NCI-H1436 (cell line): Measurements from ENCODE around the gene PAGE2B.
"Not testable (repeated sequence)": the region's sequence is repeated elsewhere in the genome, so short reads cannot be mapped to it uniquely, and the experiment has no call there.

Experiments used
- DNase-seq: peaks from one replicate; lab custom pipeline; 2025; lab: John Stamatoyannopoulos, UW

Gene PAGE2B

DNA sequence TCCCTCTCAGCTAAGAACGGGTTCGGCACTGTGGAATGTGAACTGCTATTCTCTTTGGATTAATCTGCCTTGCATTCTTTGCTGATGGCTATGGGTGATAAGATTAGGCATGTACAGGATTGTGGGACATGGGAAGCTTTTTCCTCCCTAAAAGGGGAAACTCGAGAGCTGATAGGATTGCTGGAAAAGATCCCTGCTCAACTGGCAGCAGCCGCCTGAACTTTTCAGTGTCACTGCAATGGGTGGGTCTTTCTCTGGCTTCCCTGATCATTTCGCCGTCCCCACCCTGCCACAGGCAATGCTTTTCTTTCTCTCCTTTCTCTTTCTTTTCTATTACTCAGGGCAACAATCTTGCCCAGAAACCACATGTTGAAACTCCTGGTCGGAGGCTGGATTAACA, 34.5 kb downstream of the PAGE2B start:
- no peak for DNase-seq

DNA sequence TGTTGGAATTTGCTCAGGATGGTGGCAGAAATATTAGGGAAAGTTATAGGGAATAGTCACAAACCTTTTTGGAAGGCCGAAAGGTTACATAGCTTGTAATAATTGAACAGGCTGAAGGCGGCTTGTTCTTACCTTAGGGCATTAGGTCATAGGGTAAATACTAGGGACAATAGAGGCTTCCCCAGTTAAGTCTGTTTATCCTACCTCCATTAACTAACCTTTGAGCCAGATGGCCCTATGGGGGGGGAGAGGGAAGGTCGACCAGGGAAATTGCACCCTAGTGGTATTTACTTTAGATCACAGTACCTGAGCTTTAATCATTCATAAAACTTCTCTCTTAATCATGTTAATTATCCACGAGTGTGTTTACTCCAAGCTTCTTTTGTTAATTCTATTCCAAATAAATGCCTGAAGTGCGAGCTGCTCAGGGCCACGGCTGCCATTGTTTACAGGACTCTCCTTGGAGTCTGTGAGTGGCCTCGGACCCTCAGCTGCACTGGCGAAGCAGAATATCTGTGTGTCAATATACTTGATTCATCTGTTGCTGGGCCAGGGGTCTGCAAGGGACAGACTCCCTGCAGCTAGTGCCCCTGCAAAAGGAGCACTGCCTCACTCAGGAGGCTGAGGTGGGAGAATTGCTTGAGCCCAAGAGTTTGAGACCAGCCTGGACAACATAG, 36.9 kb downstream of the PAGE2B start:
- no peak for DNase-seq

DNA sequence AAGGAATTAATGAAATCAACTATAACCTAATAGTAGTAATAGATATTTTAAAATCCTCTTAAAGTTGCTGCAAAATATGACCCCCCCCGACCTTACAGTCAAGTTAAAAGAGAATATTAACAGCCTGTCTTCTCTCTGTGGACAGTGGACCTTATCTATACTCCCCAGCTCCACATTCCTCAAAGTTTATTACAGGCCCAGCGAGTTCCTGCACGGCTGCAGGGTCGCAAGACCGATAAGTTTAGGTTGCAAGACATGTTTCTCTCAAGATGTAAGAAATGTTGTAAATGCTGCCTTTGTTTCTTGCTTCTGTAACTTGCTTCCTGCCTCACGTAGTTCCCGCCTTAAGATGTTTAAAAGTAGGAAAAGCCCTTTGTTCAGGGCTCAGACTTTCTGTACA, 41.8 kb downstream of the PAGE2B start:
- DNase-seq = not testable (repeated sequence)

DNA sequence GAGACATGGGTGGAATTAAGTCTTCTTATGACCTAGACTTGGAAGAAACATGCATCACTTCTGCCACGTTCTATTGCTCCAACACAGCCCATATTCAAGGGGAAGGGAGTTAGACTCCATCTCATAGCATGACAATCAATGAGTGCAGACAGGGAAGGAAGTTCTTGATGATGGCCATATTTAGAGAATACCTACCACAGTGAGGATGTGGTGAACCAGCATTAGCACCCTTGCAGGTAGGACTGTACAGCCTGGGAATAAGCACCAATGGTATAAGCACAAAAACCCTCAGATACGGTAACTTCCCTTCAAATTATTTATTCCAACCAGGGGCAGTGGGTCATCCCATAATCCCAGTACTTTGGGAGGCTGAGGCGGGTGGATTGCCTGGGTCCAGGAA, 43.7 kb downstream of the PAGE2B start:
- DNase-seq = no peak

- no peak for DNase-seq
Measured at GRCh38 chrX:55119271-55119670, 44.4 kb downstream of the PAGE2B start.

DNA sequence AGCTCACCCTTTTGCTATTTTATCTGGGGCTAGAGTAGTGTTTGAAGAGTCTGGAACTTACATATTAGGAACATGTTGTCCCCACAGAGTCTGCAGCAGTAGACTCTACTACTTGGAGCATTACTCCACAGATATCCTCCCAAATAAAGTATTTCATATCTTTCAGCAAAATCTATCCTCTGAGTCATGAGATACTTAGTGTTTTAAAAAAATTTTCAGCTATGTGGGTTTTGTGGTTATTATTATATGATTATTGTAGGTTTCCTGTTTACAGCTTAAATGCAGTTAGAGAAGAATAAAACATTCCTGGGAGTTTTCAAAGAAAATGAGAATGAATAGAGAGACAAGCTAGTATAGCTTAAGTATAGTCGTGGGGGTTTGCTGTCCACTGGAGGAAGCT, 44.9 kb downstream of the PAGE2B start:
- no peak for DNase-seq

DNA sequence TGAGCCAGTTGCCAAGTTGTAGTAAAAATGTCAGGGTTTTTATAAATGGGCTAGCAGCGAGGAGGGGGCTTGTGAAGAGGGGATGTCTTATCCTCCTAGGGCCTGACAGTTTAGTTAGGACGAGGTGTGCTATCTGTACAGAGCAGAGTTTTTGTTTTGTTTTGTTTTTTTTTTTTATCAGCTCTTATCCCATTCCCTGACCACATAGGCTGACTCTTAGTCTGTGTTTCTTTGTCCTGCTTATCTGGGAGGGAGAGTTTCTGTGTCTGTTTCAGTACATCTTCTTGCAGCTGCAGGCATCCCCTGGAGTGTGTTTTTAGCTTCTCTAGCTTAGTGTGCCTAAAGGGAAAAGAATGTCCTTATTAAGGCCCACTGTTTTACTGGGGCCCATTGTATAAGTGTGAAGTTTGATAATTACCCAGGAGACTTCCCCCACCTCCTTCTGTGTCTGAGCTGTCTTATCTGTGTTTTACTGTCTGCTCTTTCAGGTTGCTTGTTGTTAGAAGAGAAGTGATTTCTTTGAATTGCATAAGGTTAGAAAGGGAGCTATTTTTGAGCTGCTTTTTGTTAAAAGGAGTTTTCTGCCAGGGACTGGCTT, 46.0 kb downstream of the PAGE2B start:
- no peak for DNase-seq

DNA sequence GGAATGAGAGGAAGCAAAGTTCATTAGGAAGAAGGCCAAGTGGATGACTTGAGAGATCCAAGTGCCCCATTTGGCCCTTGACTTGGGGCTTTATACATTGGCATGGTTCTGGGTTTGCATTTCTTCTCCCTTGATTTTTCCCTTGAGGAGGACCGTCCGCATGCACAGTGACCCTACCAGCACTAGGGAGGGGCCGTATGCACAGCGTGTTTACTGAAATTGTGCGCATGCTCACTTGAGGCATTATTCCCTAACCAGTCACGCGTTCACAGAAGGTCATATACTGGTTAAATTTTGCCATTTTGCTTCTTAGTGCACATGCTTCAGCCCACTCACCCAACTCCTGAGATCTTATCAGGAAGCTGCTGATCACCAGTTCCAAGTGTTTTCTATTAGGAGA, 49.1 kb downstream of the PAGE2B start:
- no peak for DNase-seq

DNA sequence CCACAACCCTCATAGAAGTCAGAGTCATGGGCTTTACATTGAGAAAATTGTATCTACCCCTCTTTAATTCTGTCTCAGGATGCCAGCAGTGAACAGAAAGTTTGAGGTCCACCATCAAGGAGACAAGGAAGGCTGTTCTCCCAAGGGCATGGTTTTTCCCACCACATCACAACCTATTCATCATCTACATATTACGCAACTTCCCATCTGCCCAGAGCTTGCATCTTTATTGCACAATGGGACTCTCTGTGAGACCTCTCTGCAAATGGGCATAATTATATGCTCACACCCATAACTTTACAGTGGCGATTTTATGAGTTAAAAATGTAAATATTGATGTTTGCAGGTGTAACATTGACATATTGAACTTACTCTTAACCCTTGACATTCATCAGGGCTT, 52.9 kb downstream of the PAGE2B start:
- DNase-seq = no peak
